ENCODE results near the gene SPDL1. TPM values are rescaled to one million over a fixed set of nuclear protein-coding genes. Genes with fewer than 3 reads are reported as not detected.

SPDL1 gene
- total RNA-seq, 1 experiment from 2014 or later, result 72.6 TPM

- TF ChIP-seq REST (IDR thresholded peaks at IDR 0.05; ENCODE audit: insufficient read depth in 1 of 2, low read depth in 2 of 2, low read length in 1 of 2) (no peak), CTCF (IDR thresholded peaks at IDR 0.05) (no peak), POLR2AphosphoS5 (IDR thresholded peaks at IDR 0.05; ENCODE audit: low read depth, low read length) (no peak), SIN3A (IDR thresholded peaks at IDR 0.05; ENCODE audit: borderline replicate concordance, insufficient read depth, low read depth, low read length) (no peak), TCF7L2 (IDR thresholded peaks at IDR 0.05; ENCODE audit: low read depth, low read length) (no peak)
- Histone ChIP-seq H3K27me3 (ENCODE audit: control insufficient read depth, insufficient read depth, low read length) (no peaks in the 10 kb centered on the region), H3K9me3 (ENCODE audit: control insufficient read depth, insufficient read depth, low read depth, low read length) (no peaks in the 10 kb centered on the region), H3K36me3 (ENCODE audit: control insufficient read depth, insufficient read depth, low read length) (no peaks in the 10 kb centered on the region), H3K4me1 (ENCODE audit: control insufficient read depth, insufficient read depth, low read length) (no peaks in the 10 kb centered on the region), H3K4me3 (ENCODE audit: low read depth in 2 of 2, low read length in 2 of 2) (no peak overlapping the region), H3K27ac (ENCODE audit: low read length) (no peak overlapping the region; the same call in 1 of the 2 replicates)
- intact Hi-C loops (cut with micrococcal nuclease; ENCODE audit: unreplicated experiment), result no loop called here
- no peak for DNase-seq (ENCODE audit: low read depth, low spot score)
- in situ Hi-C loops (cut with HindIII; ENCODE audit: low pct_unique_long_range_greater_than_20kb, low sequenced_read_pairs), result no loop called here
- ChIA-PET CTCF (no interaction called here), POLR2A (no interaction called here)
- ATAC-seq, result no peak
- BruUV-seq (replicated peaks), result no TSS peak
These were observed 68.0 kb downstream of the SPDL1 start for GRCh38 chr5:169651526-169651925.

GRCh38 chr5:169652057-169652456 lies 68.5 kb downstream of the SPDL1 start:
- no peak for TF ChIP-seq REST (IDR thresholded peaks at IDR 0.05; ENCODE audit: insufficient read depth in 1 of 2, low read depth in 2 of 2, low read length in 1 of 2)
- TF ChIP-seq POLR2AphosphoS5 (IDR thresholded peaks at IDR 0.05; ENCODE audit: low read depth, low read length), result no peak
- no peak for TF ChIP-seq SIN3A (IDR thresholded peaks at IDR 0.05; ENCODE audit: borderline replicate concordance, insufficient read depth, low read depth, low read length)
- no peak for TF ChIP-seq CTCF (IDR thresholded peaks at IDR 0.05)
- TF ChIP-seq TCF7L2 (IDR thresholded peaks at IDR 0.05; ENCODE audit: low read depth, low read length), result no peak
- no TSS peak for BruUV-seq (replicated peaks)
- Histone ChIP-seq H3K27me3 (ENCODE audit: control insufficient read depth, insufficient read depth, low read length) (no peaks in the 10 kb centered on the region), H3K27ac (ENCODE audit: low read length) (no peak overlapping the region), H3K4me1 (ENCODE audit: control insufficient read depth, insufficient read depth, low read length) (no peaks in the 10 kb centered on the region), H3K36me3 (ENCODE audit: control insufficient read depth, insufficient read depth, low read length) (no peaks in the 10 kb centered on the region), H3K4me3 (ENCODE audit: low read depth in 2 of 2, low read length in 2 of 2) (no peak overlapping the region), H3K9me3 (ENCODE audit: control insufficient read depth, insufficient read depth, low read depth, low read length) (no peaks in the 10 kb centered on the region)
- DNase-seq (ENCODE audit: low read depth, low spot score) (no peak), ATAC-seq (no peak)
- in situ Hi-C loops (cut with HindIII; ENCODE audit: low pct_unique_long_range_greater_than_20kb, low sequenced_read_pairs), result no loop called here
- intact Hi-C loops (cut with micrococcal nuclease; ENCODE audit: unreplicated experiment), result no loop called here
- ChIA-PET CTCF (no interaction called here), POLR2A (no interaction called here)

Measured in Panc1 (cell line).